HG02642 (cell line): ENCODE data around the gene ZNF536.

Source experiments
- ATAC-seq: cut with Tn5 transposase; IDR thresholded peaks from one replicate; pipeline ENCODE4 v1.9.1; 2021; ENCODE audit warnings: mild to moderate bottlenecking; ENCODE audit not compliant: unreplicated experiment, poor library complexity

ZNF536 gene

DNA sequence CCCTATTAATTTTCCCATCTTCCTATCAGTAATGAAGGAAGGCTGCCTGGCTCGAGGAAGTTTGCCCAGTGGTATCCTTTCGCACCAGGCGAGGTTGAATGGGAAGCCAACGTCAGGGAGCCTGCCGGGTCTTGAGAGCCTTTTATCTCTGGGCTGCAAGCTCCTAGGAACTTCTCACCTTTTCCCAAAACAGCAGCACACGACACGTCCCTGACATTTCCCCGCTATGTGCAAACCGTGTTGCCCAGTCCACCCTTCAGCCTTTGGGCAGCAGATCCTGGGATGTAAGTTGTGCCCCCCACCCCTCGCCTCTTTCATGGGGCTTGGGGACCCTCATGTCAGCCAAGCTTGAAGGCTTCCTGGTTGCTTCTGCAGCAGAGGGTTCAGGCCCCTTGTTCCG is 179.1 kb downstream of the ZNF536 start:
- ATAC-seq, result no peak

DNA sequence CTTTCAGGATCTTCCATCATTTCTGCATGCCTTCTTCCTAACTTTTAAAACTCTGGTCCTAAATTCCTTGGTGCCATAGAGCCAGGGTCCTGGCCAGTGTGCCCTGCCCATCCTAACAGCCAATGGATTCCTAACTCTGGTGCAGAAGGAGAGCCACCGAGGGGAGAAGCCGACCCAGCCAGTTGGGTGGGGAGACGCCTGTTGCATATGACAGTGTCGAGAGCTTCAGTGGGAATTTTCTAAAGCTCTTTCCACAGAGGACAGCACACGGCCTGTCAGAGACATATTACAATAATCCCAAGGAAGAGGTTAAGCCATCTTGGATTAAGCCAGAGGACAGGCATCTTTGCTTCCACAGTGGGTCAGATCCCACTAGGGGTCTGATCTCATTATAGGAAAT is 180.4 kb downstream of the ZNF536 start:
- no peak for ATAC-seq

DNA sequence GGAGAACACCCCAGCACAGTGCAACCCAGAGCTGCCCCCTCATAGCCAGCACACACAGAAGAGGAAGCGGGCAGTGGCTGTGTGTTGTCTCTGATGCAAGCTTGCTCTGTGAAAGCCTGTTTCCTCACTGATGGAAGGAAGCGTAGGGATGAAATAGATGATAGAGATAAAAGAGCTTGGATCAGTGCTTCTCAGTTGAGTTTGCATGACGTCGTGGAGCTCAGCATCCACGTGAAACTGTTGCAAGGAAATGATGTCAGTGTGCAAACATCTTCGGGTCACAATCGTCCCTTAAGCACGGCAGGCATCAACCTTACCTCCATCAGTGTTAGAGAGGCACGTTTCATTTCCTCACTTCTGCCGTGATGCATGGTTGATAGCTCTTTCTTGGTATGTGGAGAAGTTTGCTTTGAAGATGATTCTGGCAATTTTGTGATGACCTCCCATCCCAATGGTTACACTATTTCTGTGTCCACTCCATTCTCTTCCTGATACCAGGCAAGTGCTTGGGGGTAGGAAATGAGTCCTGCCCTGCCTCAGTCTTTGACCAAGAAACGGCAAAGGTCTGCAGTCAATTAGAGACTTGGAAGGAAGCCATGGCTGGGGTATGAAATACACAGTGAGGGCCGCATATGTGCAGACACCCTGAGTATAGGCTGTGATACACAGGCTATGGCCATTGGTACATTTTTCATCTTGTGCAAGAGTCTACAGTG is 183.0 kb downstream of the ZNF536 start:
- ATAC-seq, result no peak

DNA sequence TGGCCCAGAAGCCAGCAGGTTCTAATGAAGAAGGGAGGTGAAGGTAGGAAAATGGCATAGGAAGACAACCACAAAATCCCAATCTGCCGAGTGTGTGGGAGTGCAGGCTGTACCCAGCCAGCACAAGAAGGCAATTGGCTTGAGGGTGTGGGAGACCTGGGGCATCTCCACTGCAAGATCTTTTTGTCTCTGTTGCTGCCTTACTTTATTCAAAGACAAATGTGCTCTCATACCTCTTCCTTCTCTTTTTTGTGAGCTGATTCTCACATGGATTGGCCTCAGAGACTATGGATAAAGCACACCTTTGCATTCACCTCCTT is 183.6 kb downstream of the ZNF536 start:
- no peak for ATAC-seq

DNA sequence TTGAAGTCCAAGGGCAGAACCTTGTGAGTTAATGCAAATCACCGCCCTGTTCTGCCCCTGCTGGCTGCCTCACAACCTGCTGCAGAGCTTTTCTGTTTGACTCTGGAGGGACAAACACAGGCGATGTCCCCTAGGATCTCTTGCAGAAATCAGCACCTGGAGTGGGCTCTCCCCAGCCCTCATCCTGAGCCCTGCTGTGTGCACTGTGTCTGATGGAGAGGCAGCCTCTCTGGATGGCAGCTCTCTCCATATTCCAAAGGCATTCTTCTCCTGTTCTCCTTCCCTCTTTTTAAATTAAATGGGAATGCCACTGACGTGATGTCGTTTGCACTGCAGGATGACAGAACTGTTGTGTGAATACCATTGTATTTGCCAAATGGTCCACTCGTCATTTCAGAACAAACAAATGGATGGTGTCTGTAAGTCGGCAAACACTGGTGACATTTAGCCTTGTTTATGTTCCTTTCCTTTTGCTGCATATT is 184.1 kb downstream of the ZNF536 start:
- no peak for ATAC-seq

DNA sequence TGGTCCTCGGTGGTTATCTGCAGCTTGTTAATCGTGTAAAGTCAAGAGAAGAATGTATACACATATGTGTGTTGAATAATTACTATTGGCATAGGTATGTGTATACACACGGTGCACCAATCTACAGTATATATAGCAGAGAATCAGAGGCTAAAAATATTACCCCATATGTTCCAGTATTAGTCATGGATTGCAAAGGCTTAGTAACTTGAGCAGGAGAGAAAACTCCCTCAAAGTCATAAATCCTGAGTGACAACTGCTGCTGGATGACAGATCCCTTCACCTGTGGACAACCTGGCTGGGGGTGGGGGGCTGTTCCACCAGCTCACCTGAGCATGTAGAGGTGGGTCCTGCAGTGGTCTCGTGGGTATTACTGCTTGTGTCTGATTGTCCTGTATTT is 185.0 kb downstream of the ZNF536 start:
- no peak for ATAC-seq

DNA sequence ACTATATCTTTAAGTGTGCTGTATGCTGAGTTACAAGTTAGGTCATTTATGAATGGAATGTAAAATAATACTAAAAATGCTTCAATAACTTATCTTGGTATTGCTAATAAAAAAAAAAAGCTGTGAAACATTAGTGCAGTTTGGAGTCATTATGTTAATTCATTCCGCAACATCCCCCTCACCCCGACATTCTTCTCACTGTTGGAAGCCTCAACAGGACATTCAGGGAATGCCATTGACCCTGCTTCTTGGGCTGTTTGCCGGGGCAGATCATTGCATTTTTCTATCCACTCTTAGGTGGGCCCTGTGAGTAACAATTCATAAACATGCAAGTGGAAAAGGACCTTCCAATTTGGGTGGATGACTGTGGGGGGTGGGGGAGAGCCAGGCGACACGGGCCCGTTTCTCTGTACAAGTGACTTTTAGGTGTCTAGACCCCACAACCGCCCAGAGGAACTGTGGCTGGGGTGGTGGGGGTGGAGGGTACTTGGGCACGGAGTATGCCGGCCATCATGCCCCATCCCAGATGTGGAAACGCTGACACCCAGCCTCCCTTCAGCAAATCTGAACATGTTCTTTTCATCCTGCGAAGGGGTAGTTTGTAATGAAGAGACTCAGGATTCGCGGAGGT is 185.9 kb downstream of the ZNF536 start:
- no peak for ATAC-seq

DNA sequence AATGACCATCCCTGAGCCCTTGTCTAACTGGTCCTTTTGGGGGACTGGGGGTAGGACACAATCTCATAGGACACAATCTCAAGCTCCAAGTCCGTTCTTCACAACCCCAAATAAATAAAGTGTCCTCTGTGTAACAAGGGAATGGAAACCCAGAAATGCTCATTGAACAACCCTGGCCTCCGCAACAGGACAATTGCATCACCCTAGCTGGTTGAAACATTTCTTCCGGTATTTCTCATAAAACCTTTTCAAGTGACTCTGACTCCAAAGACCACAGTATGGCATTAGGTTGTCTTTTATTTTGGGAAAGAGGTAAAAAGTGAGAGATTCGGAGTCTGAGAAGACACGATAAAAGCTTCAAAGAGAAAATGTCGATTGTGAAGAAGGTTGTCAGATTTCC is 186.6 kb downstream of the ZNF536 start:
- ATAC-seq, result no peak

DNA sequence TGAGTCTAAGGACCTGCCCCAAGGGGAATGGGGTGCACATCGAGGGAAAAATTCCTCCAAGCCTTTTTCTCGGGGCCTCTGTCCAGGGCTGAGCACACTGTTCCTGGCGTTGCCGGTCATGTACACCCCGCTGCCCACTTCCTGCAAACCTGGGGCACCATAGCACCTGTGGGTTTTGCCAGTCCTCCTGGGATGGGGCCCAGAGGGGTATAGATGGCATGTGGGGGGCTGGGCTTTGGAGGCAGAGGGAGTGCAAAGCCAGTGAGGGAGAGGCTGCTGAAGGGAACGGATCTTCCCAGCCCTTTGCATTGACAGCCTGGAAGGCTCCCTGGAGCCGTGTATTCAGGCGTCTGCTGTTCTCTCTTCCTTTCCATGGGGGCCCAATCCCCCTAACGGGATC is 187.3 kb downstream of the ZNF536 start:
- ATAC-seq, result no peak

DNA sequence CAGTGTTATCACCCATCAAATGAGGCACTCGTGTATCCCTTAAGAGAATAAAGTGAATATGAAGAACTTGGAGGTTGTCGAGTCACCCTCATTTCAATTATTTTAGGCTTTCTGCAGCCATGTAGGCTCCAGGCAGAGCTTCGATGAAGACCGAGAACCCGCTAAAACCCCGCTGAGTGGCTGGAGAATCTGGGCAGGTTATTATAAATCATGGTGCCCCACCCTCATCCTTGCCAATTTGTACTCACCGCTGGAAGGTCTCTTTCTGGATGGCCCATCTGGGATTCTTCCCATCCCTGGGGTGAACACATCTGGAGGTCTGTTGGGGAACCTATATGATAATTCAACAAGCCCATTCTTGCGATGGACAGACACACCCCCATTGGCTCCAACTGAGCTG is 190.8 kb downstream of the ZNF536 start:
- ATAC-seq, result no peak

DNA sequence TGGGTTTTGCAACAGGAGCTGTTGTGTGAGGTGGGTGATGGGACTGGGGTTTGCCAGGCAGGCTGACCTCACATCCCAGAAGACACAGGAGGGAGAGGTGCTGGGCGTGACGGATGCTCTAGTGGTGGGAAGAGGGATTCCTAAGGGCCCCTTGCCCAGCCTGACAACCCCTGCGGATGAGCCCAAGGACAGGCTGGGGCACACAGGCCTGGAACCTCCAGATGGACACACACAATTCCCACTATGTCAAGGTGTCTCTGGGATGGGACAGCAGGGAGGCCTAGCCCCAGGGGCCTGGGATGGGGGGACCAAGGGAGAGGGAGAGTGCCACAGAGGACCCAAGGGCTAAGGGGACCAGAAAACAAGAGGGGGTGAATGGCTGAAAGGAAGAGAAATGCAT is 191.5 kb downstream of the ZNF536 start:
- ATAC-seq, result no peak

DNA sequence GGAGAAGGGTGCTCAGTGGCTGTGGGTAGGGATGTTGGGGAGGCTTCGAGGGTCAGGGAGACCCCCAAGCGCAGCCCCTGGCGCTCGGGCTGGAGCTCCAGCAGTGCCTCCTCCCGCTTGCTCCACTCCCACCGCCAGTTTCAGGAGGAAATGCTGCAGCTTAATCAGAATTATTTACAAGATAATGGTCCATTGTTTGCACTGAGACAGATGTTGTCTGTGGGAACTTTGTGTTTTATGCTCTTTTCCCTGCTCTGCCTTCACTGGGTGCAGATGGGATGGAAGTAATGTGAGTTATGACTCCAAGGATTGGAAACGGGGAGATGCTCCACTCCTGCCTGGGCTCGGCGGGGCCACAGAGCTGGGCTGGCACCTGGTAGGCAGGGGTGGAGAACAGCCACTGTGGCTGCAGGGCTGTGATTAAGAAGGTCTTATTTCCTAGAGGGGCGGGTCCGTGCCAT is 192.4 kb downstream of the ZNF536 start:
- ATAC-seq, result no peak

DNA sequence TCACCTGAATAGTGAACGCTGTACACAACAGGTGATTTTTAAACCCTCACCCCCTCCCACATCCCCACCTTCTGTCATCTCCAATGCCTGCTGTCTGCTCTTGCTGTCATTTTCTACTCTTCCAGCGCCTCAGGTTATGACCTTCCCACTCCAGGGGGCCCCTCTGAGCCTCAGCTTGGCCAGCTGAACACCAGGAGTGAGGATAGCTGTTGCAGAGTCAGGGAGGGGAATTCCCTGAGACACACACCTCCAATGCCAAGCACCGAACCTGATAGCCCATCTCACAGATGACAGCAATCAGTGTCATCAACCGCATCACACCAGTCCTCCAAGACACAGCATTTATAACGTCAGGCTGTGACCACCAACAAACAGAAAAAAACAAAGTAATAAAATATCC is 193.5 kb downstream of the ZNF536 start:
- ATAC-seq, result no peak

DNA sequence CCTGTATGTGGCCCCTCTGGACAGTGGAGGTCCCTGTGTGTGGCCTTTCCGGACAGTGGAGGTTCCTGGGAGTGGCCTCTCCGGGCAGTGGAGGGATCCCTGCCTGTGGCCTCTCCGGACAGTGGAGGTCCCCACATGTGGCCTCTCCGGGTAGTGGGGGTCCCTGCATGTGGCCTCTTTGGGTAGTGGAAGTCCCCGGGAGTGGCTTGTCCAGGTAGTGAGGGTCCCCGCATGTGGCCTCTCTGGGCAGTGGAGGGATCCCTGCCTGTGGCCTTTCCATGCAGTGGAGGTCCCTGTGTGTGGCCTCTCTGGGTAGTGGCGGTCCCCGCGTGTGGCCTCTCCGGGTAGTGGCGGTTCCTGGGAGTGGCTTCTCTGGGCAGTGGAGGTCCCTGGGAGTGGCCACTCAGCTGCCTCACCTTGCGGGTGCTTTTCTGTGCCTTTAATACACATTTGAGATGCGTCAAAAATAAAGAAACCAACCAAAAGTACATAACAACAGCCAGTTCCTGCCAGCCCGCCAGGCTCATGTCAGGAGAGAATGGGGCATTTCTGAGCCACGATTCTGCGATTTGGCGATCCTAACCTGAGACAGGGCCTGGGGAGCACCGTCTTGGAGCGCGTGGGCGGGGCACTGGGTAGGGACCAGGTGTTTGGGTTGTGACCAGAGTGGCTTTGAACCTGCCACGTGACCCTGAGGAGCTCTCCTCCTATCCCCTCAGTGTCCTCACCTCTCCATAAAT is 194.7 kb downstream of the ZNF536 start:
- no peak for ATAC-seq

DNA sequence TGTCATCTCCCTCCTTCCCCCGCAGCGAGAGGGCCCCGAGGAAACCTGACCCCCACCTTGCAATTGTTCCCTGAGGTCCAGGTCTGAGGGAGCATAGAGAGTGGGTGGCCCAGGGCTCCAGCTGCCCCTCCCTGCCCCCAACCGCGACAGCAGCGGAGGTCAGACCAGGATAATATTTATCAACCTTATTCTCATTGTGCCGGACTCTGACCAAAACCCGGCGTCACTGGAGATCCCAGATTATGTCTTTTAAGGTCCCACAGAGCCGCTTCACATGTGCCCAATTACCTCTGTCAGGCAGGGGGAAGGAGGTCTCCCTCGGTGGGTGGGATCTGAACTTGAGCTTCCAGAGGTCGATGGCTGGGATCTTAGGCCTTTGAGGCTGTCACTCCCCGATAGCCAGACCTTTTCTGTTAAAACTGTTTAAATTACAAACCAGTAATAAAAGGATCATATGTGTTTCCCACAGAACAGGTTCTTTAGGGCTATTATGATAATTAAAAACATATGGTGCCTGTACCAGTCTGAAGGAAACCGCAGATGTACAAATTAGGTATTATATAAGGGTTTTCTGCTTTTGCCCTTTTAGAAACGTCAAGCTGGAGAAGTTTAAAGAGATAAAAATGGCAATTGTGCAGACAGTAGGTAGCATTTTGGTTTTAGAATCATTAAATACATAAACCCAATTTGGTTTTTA is 195.5 kb downstream of the ZNF536 start:
- ATAC-seq, result no peak

DNA sequence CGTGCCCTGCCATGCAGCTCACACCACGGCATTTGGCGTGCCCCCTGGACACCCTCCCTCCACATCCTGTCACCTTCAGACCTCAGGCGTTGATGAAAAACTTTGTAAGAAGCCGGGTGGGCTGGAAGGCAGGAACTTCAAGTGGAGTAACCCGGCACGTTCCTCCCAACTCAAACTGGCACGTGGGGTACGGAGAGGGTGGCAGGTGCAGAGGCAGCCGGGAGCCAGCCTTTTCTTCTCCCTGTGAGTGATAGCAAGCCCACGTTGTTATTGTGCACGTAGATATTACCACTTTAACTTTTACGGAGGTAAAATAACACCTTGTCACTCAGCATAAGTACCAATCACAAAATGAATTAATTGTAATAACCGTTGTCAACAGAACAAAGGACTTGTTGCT is 198.0 kb downstream of the ZNF536 start:
- no peak for ATAC-seq

DNA sequence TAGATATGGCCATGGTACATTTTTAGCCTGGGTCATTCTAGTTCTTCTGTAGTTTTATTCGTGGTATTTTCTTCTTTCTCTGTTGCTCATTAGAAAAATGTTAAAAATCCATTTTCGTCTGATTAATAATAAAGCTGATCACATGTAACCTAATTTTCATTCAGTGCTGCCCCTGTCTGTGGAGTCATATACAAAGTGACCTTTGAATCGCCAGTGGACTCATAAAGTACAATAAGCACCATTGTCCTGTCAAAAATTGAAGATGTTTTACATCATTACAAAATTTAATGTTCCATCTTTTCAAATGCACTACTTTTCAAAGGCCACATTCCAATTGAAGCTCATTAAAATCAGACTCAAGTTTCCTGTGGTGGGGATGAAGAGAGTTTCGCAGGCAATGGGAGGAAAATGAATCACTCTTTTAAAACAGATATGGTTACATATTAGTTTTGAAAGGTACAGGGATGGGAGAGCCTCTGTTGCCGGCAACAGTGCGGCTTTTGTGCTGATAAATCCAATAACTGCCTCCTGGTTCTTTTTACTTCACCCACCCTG is 205.4 kb downstream of the ZNF536 start:
- ATAC-seq, result no peak

DNA sequence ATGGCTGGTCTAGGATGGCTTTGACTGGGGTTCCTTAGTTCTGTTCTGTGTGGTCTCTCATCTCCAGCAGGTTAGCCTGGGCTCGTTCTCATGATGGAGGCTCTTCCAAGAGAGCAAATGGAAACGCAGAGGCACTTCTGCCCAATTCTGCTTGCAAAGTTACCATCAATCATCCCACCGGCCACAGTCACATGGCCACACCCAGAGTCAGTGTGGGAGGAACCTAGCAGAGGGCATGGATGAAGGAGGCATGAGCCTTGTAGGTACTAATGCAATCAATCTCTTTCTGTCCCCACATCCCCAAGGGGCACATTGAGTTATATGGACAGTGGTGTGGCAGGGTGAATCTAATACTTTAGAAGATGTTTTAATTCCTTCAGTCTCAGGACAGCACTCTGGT is 207.2 kb downstream of the ZNF536 start:
- ATAC-seq, result no peak

DNA sequence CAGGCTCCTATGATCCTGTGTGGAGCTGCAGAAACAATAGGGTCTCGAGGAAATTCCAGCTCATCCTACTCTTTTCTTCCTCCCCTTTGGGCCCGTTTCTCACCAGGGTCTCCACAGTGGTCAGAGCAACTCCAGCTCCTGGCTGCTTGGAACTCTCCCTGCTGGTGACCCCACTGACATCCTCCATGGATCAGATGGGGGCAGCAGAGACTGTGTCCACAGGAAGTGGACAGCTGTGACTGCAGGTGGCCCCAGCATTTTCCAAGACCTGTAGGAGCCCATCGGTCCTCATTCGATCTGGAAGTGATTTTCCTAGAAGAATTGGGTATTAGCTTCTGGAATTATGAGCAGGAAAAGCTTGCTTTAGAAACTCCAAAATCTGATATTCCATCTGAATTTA is 208.5 kb downstream of the ZNF536 start:
- ATAC-seq, result no peak

DNA sequence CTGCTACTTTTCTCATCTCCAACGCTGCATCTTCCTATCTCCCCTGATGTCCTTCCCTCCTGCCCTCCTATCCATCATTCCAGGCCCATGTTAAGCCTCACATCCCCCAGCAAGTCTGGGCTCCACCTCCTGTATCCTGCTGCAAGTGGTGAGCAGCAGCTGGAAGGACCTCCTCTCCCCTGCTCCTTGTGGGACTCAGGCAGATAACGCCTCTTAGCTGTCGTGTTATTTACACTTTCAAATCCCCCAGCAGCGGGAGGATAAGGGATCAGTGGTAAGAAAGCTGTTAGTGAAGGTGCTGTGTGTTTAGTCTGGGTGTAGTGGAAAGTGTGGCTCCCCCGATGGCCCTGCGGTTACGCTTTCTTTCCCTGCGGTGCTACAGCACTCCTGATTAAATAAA is 211.9 kb downstream of the ZNF536 start:
- ATAC-seq, result no peak

DNA sequence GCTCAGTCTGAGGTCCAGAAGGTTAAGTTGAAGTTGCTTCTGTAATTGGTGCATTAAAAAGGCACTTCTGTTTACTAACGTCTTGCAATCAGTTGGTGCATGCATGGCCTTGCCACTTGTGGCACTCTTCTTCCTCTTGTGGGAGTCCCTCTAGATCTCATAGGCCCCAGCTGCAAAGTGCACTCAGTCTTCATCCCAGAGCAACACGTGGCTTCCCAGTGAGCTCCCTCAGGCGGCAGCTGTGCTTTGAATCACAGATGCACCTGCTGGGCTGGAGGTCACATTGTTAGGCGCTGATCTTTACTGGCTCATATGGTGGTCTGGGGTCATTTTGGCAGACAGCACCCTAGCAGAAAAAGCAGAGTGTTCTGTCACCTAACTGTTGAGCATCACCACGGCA is 215.7 kb downstream of the ZNF536 start:
- no peak for ATAC-seq
